ENCODE results near the gene DOCK9. TPM values are rescaled to one million over a fixed set of nuclear protein-coding genes. Genes with fewer than 3 reads are reported as not detected.

DOCK9 gene, protein sequence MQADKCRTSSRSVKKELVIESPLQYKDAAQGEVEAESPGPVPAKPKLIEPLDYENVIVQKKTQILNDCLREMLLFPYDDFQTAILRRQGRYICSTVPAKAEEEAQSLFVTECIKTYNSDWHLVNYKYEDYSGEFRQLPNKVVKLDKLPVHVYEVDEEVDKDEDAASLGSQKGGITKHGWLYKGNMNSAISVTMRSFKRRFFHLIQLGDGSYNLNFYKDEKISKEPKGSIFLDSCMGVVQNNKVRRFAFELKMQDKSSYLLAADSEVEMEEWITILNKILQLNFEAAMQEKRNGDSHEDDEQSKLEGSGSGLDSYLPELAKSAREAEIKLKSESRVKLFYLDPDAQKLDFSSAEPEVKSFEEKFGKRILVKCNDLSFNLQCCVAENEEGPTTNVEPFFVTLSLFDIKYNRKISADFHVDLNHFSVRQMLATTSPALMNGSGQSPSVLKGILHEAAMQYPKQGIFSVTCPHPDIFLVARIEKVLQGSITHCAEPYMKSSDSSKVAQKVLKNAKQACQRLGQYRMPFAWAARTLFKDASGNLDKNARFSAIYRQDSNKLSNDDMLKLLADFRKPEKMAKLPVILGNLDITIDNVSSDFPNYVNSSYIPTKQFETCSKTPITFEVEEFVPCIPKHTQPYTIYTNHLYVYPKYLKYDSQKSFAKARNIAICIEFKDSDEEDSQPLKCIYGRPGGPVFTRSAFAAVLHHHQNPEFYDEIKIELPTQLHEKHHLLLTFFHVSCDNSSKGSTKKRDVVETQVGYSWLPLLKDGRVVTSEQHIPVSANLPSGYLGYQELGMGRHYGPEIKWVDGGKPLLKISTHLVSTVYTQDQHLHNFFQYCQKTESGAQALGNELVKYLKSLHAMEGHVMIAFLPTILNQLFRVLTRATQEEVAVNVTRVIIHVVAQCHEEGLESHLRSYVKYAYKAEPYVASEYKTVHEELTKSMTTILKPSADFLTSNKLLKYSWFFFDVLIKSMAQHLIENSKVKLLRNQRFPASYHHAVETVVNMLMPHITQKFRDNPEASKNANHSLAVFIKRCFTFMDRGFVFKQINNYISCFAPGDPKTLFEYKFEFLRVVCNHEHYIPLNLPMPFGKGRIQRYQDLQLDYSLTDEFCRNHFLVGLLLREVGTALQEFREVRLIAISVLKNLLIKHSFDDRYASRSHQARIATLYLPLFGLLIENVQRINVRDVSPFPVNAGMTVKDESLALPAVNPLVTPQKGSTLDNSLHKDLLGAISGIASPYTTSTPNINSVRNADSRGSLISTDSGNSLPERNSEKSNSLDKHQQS (N-terminal part only)
- total RNA-seq, result 153 TPM
- long read RNA-seq, full-length matches to known transcripts, result 2 of 70 reads
- long read RNA-seq, partial matches to known transcripts, result 30 of 70 reads
- long read RNA-seq, other reads (novel, unspliced or antisense), result 38 of 70 reads

DNA sequence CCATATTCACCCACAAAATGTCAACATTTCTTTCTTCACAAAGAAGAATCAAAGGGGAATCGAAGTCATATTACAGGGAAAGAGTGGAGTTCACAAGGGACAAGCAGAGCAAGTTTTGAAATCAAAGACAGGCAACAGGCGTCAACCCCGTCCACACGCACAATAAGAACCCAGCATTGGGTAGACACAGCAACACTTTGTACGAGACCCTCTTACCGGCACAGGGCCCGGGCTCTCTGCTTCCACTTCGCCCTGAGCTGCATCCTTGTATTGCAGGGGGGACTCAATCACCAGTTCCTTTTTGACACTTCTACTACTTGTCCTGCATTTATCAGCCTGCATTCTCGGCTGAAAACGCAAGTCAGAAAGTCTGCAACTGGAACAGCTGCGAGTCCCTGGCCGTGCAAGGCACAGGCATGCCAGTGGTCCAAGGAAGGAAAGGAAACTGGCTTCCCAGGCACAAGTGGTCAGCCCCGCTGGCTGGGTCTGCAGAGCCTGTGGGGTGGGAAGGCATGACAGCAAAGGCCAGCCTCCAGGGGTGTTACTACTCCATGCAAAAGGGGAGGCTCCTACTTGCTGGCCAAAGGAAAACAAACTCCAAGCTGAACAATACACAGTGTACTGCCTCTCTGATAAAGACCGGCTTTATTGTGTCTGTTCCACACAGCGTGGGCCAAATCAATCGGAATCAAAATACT lies at the start of gene DOCK9:
TSS of gene DOCK9 (minus strand) at position 497 of the 698 bp plus-strand sequence. CDS start at position 342, 155 bp downstream.
- peaks cover 42% of the 10 kb centered on the region for H3K4me1 ChIP-seq
- H3K9me3 ChIP-seq, result no peaks in the 10 kb centered on the region
- ATAC-seq (peak; percentile 85 to 90), DNase-seq (peak; percentile 60)
- intact Hi-C loops (cut with DNase I), result no loop called here
- TF ChIP-seq, protein P1, sequence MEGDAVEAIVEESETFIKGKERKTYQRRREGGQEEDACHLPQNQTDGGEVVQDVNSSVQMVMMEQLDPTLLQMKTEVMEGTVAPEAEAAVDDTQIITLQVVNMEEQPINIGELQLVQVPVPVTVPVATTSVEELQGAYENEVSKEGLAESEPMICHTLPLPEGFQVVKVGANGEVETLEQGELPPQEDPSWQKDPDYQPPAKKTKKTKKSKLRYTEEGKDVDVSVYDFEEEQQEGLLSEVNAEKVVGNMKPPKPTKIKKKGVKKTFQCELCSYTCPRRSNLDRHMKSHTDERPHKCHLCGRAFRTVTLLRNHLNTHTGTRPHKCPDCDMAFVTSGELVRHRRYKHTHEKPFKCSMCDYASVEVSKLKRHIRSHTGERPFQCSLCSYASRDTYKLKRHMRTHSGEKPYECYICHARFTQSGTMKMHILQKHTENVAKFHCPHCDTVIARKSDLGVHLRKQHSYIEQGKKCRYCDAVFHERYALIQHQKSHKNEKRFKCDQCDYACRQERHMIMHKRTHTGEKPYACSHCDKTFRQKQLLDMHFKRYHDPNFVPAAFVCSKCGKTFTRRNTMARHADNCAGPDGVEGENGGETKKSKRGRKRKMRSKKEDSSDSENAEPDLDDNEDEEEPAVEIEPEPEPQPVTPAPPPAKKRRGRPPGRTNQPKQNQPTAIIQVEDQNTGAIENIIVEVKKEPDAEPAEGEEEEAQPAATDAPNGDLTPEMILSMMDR (IDR thresholded peaks at IDR 0.05), result no peak
- H3K4me3 ChIP-seq, result peak within 1 kb of the TSS; percentile 54
- H3K27me3 ChIP-seq (ENCODE audit: low read depth), result no peaks in the 10 kb centered on the region
- no peaks in the 10 kb centered on the region for H3K36me3 ChIP-seq
- H3K27ac ChIP-seq, result peak within 1 kb of the TSS; percentile 68

DNA sequence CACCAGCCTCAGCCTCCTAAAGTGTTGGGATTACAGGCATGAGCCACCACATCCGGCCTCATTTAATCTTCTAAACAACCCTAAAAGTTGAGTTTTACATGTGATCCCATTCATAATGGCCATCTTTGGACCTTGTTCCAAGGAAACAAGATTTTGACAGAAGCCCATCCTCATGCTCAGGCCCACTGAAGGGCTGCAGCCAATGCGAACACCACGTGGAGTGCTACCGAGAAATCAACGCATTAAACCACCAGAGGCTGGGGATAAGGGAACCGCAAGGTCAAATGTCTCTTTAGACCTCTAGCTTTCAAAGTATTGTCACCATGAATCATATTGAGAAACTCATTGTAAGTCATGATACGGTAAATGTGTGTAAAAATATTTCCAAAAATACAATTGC lies 49.4 kb upstream of the DOCK9 start:
- Histone ChIP-seq H3K9me3 (peaks cover 5% of the 10 kb centered on the region), H3K4me1 (peaks cover 4% of the 10 kb centered on the region), H3K4me3 (no peak overlapping the region), H3K36me3 (no peaks in the 10 kb centered on the region), H3K27ac (no peak overlapping the region), H3K27me3 (ENCODE audit: low read depth) (no peaks in the 10 kb centered on the region)
- TF ChIP-seq, protein P1 (IDR thresholded peaks at IDR 0.05), result no peak
- ATAC-seq (no peak), DNase-seq (no peak)
- intact Hi-C loops (cut with DNase I), result no loop called here

DNA sequence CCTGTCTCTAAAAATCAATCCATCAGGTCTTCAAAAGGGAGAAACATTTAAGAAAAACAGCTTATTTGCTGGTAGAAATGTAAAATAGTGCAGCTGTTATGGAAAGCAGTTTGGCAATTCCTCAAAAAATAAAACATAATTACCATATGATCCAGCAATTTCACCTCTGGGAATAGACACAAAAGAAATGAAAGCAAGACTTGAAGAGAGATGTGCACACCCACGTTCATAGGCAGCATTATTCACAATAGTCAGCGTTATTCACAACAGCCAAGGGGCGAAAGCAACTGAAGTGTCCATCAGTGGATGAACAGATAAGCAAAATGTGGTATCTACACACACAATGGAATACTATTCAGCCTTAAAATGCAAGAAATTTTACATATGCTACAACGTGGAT lies 45.1 kb upstream of the DOCK9 start:
- Histone ChIP-seq H3K9me3 (no peaks in the 10 kb centered on the region), H3K27ac (no peak overlapping the region), H3K36me3 (no peaks in the 10 kb centered on the region), H3K27me3 (ENCODE audit: low read depth) (no peaks in the 10 kb centered on the region), H3K4me3 (no peak overlapping the region), H3K4me1 (peaks cover 4% of the 10 kb centered on the region)
- TF ChIP-seq, protein P1 (IDR thresholded peaks at IDR 0.05), result no peak
- intact Hi-C loops (cut with DNase I), result no loop called here
- no peak for ATAC-seq
- no peak for DNase-seq

DNA sequence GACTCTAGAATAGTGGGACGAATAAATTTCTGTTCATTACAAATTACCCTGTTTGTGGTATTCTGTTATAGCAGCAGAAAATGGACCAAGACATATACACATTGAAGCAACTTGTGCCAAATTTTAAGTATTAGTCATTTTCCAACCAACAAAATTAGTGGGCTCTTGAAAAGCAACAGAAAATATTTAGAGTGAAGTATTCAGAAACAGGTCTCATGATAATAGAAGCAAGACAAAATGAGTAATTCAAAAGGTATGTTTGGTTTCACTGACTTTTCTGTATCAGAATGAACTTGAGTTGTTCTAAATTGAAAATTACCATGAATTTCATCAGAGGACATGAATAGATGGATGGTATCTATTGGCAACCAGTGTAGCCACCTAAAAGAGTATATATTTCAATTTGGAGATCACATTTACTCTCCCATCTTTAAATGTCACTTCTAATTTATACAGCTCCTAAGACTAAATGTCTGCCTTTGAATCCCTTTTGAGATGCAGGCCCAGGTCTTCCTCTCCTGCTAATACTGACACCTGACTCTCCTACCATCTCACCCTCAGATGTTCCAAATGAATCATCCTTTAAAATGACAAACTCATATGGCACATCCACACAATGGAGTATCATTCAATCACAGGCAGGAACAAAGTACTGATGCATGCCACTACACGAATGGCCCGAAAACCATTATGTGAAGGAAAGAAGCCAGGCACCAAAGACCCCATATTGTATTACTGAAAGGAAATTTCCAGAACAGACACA lies 40.7 kb upstream of the DOCK9 start:
- H3K4me3 ChIP-seq, result no peak overlapping the region
- ATAC-seq (no peak), DNase-seq (no peak)
- H3K27me3 ChIP-seq (ENCODE audit: low read depth), result no peaks in the 10 kb centered on the region
- H3K4me1 ChIP-seq, result peaks cover 4% of the 10 kb centered on the region
- H3K36me3 ChIP-seq, result no peaks in the 10 kb centered on the region
- H3K9me3 ChIP-seq, result no peaks in the 10 kb centered on the region
- intact Hi-C loops (cut with DNase I), result no loop called here
- TF ChIP-seq, protein P1 (IDR thresholded peaks at IDR 0.05), result no peak
- no peak overlapping the region for H3K27ac ChIP-seq
